NOMO-1 treated with dmso at 0.1 percent for 144 hours (cell line): Measurements from ENCODE around the gene CST5.
A peak's percentile ranks its signal among the peaks of the same experiment; 100 is the strongest.
"Not testable (repeated sequence)": the region's sequence is repeated elsewhere in the genome, so short reads cannot be mapped to it uniquely, and the experiment has no call there.

Experiments
- DNase-seq: peaks from one replicate; lab custom pipeline; 2025; ENCODE audit not compliant: unreplicated experiment; lab: John Stamatoyannopoulos, UW

CST5 gene

DNA sequence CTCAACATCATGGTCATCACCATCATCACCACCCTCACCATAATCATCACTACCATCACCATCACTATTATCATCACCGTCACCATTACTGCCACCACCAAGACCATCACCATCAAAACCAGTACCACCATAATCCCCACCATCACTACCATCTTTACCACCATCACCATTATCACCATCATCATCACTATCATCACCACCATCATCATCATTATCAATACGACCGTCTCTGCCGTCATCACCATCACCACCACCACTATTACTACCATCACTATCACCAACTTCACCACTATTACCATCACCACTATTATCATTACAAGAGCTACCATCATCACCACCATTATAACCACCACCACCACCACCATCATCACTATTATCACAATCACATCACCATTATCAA is 11.3 kb upstream of the CST5 start:
- not testable (repeated sequence) for DNase-seq

DNA sequence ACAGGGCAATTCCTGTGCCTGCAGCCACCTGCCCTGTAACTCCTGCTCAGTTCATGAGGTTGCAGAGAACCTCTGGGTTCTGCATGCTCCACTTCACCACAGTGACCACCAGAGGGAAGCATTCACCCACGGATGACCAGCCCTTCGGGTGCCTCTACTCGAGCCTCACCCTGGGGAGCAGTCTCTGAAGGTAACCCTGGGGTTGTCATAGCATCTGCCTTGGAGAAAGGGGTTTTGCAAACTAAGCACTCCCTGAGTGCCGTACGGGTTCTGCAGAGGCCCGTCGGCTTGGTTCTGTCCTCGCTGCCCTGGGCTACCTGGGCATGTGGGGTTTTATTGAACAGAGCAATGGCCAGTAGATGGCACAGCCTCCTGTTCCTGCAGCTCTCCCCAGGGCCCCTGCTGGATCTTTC is 10.2 kb upstream of the CST5 start:
- peak; percentile 0 for DNase-seq

DNA sequence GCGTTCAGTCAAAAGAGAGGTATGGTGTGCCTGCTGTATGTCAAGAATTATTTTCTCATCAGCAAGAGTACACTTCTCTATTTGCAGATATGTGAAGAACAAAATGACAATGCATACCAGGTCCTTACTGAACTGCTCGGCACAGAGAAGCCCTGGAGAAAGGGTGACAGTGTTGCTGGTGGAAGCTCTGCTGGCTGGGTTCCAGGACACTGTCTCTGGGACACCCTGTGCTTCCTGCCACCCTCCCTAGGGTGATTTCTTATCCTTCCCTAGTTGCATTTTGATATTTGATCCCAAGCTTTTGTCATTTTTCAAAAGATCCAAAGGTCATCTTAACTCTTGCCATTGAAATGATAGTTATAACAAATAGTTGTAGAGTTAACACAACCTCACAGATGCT is 8.3 kb upstream of the CST5 start:
- no peak for DNase-seq

DNA sequence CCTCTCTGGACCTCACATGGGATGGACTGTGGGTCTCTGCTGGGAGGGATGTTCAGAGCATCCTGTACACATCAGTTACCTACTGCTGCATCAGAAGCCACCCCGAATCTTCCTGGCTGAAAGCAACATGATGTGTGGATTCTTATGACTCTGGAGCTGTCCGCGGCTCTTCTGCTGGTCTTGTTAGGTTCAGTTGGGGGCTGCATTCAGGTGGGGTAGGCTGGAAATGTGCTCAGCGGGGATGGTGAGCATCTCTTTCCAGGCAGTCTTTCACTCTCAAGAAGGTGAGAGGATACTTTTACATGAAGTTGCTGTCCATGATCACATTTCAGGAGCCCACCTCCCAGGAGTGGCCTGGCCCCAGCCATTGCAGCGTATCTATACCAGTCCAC is 5.2 kb upstream of the CST5 start:
- no peak for DNase-seq

DNA sequence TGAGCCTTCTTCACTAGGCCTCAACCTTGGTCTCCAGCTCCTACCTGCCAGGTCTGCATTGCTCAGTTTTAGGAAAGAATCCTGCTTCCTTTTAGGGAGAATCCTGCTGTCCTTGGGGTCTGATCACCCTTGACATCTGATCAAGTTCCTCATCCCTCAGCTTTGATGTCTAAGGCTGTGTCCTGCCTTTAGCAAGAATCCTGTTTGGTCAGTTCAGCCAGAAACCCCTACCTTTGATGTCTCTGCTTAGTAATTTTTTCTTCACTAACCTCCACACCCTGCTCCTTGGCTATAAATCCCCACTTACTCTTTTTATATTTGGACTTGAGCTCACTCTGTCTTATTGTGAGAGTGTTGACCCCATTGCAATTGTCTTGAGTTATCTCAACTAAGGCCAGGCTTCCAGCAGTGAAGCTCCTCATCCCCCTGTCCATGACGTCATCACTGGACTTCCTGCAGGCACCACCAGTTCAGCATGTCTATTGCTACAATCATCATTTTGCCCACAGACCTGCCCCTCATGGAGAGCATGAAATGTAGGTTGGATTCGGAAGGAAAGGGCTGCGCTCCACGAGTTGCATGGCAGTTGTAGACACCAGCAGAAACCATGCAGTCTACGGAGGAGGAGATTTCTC is 4.7 kb upstream of the CST5 start:
- DNase-seq, result no peak

DNA sequence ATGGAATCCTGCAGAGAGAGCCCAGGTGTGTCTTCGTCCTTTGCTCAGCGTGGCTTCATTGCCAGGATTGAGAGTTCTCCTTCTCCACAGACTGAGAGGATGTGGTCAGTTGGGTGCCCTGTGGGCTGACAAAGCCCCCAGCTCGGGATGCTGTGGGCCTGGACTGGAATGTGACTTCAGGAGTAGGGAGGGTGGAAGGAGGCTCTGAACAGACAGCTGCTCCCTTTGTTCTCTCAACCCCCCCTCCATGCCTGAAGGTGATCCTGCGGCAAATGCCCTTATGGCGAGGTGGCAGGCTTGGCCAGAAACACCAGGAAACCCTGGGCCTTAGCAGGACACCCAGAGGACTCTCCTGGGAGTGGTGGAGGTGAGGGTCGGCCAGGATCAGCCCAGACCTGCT is 1.8 kb upstream of the CST5 start:
- no peak for DNase-seq

GRCh38 chr20:23880417-23880816 is 869 bp upstream of the CST5 start:
- no peak for DNase-seq

- DNase-seq, result no peak
These were observed 345 bp upstream of the CST5 start for GRCh38 chr20:23879811-23880374.

DNA sequence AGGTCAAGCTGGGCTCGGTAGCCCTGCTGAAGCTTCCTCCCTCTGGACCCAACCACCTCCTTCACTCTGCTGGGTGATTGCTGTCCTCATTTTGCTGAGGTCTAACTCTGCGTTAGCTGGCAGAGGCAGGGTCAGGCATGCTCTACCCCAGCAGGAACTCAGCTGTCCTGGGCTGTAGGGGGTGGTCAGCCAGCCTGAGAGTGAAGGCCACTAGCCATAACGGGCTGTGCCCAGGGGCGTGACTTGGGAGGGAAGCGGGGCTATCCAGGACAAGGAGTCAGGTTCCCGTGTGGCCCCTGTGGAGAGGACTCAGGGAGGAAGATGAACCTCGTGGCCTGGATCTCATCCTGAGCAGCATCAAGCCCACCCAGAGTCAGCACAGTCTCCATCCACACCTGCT is 761 bp downstream of the CST5 start:
- no peak for DNase-seq

DNA sequence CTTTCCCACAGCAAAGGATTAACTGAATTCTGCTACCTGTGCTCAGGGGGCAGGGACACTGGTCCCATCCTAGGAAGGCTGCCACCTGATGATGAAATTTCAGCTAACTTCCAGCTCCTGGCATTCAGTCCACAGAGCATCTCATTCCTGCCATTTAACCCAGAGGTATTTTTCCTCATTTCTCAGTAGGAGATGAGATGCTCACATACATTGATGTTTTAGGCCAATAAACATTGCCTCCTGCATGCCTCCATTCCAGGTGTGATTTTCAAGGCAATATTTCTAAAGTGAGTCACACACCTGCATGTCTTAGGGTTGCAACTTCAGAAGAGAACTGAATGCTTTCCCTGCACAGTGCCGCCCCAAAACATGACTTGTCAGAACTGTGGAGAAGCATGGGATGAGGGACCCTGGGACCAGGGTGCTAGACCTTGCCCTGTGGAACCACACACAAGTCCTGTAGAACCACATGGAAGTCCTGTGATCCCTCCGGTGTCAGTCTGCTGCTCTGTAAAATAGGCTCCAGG is 1.5 kb downstream of the CST5 start:
- DNase-seq, result not testable (repeated sequence)

- DNase-seq, result no peak
These were observed 2.0 kb downstream of the CST5 start for GRCh38 chr20:23877524-23877923.

DNA sequence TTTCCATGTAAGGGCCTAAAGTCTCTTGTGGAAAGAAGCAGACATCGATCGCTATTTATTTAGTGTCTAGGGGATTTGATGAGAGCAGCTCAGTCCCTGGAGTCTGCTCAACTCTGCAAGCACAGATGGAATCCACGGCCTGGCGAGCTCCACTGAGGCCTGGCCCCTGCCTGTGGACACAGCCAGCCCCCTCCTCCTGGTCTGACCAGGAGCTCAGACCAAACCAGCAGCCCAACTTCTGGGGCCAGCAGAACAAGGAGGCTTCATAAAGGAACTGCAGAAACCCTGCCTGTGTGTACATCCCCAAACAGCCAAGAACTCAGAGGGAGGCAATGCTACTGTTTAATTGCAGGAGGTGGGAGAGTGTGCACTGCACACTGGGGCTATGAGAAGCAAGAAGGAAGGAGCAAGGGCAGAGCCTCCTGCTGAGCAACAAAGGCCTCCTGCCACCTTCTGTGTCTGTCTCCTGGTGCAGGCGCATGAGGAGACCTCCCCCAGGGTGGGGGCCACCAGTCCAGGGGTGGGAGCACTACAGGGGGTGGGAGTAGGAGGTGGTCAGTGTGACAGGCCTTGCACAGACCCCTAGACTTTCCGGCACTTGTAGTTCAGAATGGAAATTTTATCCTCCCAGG is 3.8 kb downstream of the CST5 start:
- no peak for DNase-seq

DNA sequence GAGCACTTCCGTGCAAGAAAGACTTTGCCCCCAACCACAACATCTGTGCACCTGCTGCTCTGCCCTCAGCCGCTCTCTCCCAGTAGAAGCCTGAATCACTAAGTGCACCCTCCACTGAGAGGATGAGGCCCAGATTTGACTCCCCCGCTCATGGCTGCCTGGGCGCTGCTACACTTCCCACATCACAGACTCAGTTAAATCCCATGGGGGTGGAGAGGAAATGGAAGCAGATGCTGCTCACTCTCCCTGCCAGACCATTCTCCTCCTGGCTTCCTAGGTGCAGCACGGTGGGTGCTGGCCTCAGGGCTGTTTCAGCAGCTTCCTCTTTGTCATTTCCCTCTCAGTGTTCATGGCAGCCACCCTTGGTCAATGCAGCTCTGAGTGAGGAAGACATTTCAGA is 4.8 kb downstream of the CST5 start:
- DNase-seq, result no peak

DNA sequence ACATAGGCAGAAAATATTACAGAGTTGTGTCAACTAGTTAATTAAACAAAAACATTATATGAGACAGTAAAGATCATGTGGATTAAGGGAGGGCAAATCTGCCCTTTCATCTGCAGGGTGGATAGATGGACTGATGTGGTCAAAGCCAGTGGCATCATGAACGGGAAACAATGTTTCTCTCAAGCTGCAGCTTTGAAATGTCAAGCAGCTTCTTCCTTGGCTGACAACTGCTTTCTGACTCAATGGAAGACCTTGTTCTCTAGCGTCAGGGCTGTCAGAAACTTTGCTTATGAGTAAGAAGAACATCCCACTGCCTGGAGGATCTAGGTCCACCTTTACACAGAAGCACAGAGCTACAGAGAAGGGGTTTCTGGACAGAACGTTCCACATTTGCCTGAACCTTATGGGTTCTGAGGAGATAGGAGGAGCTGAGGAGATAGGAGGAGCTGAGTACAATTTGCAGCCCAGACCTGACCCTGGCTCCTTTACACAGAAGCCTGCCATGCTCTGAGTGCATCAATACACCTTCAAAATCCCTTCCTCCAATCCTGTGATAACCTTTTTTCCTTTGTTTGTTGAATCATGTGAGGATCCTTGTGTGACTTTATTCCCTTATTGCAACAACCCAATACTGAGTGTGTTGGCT is 6.1 kb downstream of the CST5 start:
- no peak for DNase-seq

DNA sequence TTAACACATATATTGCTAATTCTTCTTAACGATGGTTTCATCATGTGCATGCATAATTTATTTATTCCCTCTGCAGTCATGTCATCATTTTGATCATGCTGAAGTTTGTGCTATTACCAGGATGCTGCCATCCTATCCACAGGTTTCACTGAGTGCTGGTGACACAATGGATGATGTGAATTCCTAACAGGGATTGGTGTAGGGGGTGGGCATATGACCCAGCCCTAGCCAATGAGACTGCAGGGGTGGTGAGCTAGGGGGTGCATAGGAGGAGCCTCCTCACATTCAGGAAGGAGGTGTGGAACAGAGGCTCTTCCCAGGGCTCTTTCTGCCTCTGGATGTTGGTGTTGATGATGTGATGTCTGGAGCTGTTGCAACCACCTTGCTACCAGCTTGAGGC is 7.5 kb downstream of the CST5 start:
- DNase-seq, result no peak

GRCh38 chr20:23870461-23870860 is 9.1 kb downstream of the CST5 start:
- DNase-seq, result no peak

- DNase-seq, result no peak
These were observed 10.0 kb downstream of the CST5 start for GRCh38 chr20:23869520-23869919.

- DNase-seq, result no peak
These were observed 11.2 kb downstream of the CST5 start for GRCh38 chr20:23868321-23868720.

- no peak for DNase-seq
These were observed 12.3 kb downstream of the CST5 start for GRCh38 chr20:23867152-23867776.

GRCh38 chr20:23860771-23861170 is 18.8 kb downstream of the CST5 start:
- not testable (repeated sequence) for DNase-seq

DNA sequence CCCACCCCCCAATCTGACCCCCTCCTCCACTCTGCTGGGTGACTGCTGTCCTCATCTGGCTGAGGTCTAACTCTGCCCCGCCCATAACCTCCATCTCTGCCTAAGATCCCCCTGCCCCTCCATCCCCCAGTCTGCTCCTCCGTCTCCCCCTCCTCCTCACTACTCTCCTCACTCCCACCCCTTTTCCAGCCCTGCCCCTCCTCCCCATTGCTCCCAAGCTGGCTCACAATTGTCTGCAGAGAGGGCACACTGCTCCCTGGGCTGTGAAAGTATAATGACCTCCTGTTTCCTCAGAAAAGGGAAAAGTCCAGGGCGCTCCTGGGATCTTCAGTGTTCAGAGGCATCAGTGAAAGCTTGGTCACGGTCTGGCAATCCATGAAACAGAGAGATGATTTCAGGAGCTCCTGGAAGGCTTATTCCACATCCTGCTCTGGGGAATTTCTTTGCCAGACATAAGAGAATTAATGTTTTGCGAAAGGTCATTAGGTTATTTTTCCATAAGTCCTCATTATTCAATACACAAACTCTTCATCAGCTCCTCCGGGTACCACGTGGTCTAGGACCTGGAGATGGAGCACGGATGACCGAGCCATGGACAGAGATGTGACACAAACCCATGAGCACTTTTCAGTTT is 21.5 kb downstream of the CST5 start:
- DNase-seq, result no peak
